NCI-H2081 (cell line): ENCODE measurements around the gene ABI3.
"Not testable (repeated sequence)": the region's sequence is repeated elsewhere in the genome, so short reads cannot be mapped to it uniquely, and the experiment has no call there.

Source experiments
- DNase-seq, 2 experiments: peaks; one replicate each; lab custom pipeline; 2025; lab: John Stamatoyannopoulos, UW

ABI3 gene

GRCh38 chr17:49252148-49252695 lies 41.7 kb downstream of the ABI3 start:
- no peak for DNase-seq

DNA sequence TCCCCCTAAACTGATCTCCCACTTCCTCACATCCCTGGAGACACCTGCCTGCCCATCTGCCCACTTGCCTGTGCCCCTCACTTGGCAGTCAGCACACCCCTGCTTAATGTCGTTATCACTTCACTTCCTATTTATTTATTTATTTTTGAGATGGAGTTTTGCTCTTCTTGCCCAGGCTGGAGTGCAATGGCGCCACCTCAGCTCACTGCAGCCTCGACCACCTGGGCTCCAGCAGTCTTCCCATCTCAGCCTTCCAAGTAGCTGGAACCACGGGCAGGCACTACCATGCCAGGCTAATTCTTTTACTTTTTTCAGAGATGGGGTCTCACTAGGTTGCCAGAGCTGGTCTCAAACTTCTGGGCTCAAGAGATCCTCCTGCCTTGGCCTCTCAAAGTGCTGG lies 43.6 kb downstream of the ABI3 start:
- DNase-seq: no peak

DNA sequence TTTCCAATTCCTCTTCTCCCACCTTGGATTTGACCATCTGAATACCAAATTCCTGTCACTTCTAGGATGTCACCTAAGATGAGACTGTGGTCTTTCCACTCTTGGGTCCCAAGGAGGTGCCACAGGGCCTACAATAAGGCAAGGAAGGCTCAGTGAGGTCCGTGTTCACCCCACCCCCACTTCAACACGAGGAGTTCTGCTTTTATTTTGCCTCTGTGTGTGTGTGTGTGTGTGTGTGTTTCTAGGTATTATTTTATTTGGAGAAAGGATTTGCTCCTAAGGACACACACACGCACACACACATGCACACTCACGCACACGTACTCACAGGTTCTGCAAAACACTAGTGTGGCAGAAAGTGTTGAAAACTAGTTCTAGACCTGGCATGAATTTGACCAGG lies 44.6 kb downstream of the ABI3 start:
- no peak for DNase-seq

- DNase-seq: no peak
Observed at GRCh38 chr17:49258394-49258793, 47.9 kb downstream of the ABI3 start.

DNA sequence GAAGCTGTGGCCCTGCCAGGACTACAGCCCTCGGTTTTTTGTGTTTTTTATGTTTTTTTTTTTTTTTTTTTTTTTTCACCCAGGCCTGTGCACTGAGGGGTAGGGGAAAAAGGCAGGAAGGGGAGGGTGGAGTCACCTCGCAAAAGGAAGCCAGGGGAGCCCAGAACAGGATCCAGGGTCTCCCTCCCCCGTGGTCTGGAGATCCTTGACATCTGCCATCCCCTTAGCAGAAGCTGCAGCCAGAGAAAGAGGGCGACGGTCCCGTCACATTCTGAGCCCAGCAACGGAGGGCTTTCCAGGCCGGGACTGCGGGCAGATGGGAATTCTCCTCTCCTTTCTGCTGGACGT lies 49.1 kb downstream of the ABI3 start:
- DNase-seq: no peak

DNA sequence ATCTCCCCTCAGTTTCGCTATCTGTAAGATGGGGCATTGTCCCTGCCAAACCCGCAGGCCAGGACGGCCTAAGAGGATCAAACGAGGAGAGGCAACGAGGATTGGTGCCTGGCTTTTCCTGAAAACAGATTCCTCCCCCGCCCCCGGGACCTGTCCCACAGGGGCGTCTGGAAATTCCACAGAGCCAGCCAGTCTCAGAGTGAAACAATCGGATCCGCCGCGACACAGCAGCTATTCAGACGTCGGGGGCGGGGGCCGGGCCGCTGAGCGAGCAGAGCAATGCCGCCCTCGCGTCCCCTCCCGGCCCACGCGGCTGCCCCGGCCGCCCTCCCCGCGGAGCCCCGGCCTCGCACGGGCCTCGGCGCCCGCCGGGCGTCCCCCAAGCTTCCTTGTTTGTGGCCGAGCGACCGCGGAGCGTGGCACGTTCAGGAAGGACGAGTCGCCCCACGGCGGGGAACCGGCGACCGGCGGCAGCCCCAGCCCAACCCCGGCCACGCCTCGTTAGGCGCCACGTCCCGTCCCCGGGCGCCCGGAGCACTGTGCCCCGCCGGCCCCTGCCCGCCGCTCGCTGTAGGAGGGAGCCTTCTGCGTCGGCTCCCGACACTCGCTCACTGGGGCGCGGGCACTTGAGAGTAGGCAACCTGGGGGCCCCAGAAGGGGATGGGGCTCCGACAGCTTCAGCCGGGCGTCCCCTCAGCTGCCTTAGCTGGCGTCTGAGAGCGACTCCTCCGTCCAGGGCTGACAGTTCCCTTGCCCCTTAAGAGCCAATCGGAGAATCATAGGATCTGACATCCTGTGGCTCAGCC lies 49.7 kb downstream of the ABI3 start:
- DNase-seq: peak; percentile 32 to 34

- no peak for DNase-seq
Observed at GRCh38 chr17:49260817-49261291, 50.3 kb downstream of the ABI3 start.

- not testable (repeated sequence) for DNase-seq
Observed at GRCh38 chr17:49261540-49261939, 51.0 kb downstream of the ABI3 start.

DNA sequence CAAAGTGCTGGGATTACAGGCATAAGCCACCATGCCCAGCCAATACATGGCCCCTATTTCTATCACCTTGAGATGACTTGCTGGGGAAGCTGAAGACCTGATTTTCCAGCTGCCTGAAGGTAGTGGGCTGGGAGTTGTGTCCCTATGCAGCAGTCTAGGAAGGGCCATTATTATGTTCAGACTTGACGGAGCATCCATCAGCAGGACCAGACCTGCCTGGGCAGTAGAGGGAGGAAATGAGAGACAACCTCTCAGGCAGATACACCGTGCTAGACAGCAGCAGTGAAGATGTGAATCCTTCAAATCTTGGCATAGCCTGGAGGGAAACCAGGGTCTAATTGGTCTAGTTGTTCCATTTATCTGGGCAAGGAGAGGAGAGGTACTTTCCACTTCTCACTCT lies 55.7 kb downstream of the ABI3 start:
- no peak for DNase-seq

GRCh38 chr17:49267912-49268311 lies 57.4 kb downstream of the ABI3 start:
- DNase-seq: no peak

DNA sequence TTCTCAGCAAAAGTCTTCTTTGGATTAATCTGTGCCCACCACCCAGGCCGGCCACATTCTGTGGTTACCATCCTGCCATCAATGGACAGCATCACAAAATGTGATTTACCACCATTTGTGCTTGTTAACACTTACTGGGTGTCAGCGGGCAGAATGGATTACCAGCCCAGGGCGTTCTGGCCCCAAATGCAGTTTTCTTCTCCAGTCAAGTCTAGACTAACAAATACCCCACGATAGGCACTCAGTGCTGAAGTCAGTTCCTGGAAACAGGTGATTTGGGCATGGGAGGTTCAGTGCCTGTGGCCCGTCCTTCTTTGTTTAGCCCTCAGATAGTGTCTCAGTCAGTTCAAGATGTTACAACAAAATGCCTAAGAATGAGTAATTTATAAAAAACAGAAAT lies 58.8 kb downstream of the ABI3 start:
- DNase-seq: no peak
